Loucy (cell line): Measurements from ENCODE around the gene TAS1R3.

Source experiments
- H2AFZ ChIP-seq: fragments of 200-600 bp; sonication (generic); 2 replicates; pipeline ENCODE4 v1.6.0; 2016; ENCODE audit warnings: antibody characterized with exemption, mild to moderate bottlenecking, low read length, moderate library complexity
- H3F3A ChIP-seq: fragments of 200-600 bp; 2 replicates; pipeline ENCODE4 v1.6.0; 2016; ENCODE audit warnings: antibody characterized with exemption, low read depth, mild to moderate bottlenecking
- H3K27me3 ChIP-seq: fragments of 200-600 bp; sonication (generic); 2 replicates; pipeline ENCODE4 v1.6.1; 2014; ENCODE audit warnings: low read length, mild to moderate bottlenecking; ENCODE audit not compliant: insufficient read depth, poor library complexity, severe bottlenecking
- H3K36me3 ChIP-seq: fragments of 200-600 bp; sonication (generic); 2 replicates; pipeline ENCODE4 v1.6.1; 2016; ENCODE audit warnings: low read length; ENCODE audit not compliant: insufficient read depth
- H3K4me1 ChIP-seq: fragments of 200-600 bp; sonication (generic); 2 replicates; pipeline ENCODE4 v1.5.1; 2014; ENCODE audit warnings: low read length, mild to moderate bottlenecking; ENCODE audit not compliant: insufficient read depth, poor library complexity, severe bottlenecking
- H3K4me2 ChIP-seq: fragments of 200-600 bp; sonication (generic); 2 replicates; pipeline ENCODE4 v1.6.0; 2014; ENCODE audit warnings: antibody characterized with exemption, low read length, low read depth, mild to moderate bottlenecking; ENCODE audit not compliant: poor library complexity, severe bottlenecking
- H3K4me3 ChIP-seq: fragments of 200-600 bp; sonication (generic); 2 replicates; pipeline ENCODE4 v1.5.1; 2014; ENCODE audit warnings: low read length, mild to moderate bottlenecking, mixed read lengths; ENCODE audit not compliant: poor library complexity, severe bottlenecking
- H3K79me2 ChIP-seq: fragments of 200-600 bp; sonication (generic); 2 replicates; pipeline ENCODE4 v1.6.1; 2014; ENCODE audit warnings: low read length; ENCODE audit not compliant: insufficient read depth
- H3K9ac ChIP-seq: fragments of 200-600 bp; sonication (generic); 2 replicates; pipeline ENCODE4 v1.6.0; 2014; ENCODE audit warnings: mild to moderate bottlenecking, low read depth, low read length, moderate library complexity; ENCODE audit not compliant: poor library complexity, severe bottlenecking
- H3K9me2 ChIP-seq: fragments of 200-600 bp; sonication (generic); replicated peaks from 2 replicates; pipeline ENCODE4 v1.6.1; 2016; ENCODE audit warnings: low read depth, low read length, mixed read lengths
- H3K9me3 ChIP-seq: fragments of 200-600 bp; sonication (generic); 2 replicates; pipeline ENCODE4 v1.6.1; 2014; ENCODE audit warnings: mild to moderate bottlenecking, antibody characterized with exemption, low read length, low read depth; ENCODE audit not compliant: insufficient read depth
- H4K20me1 ChIP-seq: fragments of 200-600 bp; sonication (generic); 2 replicates; pipeline ENCODE4 v1.6.0; 2014; ENCODE audit warnings: antibody characterized with exemption, low read length, mild to moderate bottlenecking; ENCODE audit not compliant: insufficient read depth, poor library complexity, severe bottlenecking
- EZH2phosphoT487 ChIP-seq: fragments of 200-600 bp; IDR thresholded peaks from 2 replicates; pipeline ENCODE4 v1.6.1; 2018; ENCODE audit warnings: antibody characterized with exemption, mild to moderate bottlenecking, moderate library complexity, borderline replicate concordance
- TF ChIP-seq, protein P1 (sequence below): fragments of 200-600 bp; sonication (generic); conservative IDR thresholded peaks from 2 replicates; pipeline ENCODE4 v1.5.1; 2014; ENCODE audit warnings: mild to moderate bottlenecking, antibody characterized with exemption, low read length

Gene TAS1R3

DNA sequence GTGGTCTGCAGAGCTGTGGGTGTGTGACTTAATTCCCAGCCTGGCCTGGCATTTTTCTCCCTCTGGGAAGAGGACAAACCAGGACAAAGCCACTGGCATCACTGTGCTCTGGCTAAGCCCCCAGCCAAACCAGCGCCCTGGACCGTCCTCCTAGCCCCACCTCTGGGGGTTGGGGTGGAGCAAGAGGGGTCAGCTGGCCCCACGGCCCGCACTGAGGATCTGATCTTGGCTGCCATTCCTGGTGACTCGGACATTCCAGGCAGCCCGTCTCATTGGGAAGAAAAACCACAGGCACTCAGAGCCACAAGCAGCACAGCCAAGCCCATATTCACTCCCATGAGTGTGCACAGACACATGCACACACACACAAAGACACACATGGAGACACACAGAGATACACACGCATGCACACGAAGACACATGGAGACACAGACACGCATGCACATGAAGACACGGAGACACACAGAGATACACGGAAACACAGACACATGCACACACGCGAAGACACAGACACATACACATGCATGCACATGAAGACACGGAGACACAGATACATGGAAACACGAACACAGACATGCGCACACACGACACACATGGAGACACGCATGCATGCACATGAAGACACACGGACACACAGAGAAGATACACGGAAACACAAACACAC is 29.6 kb downstream of the TAS1R3 start:
- Histone ChIP-seq H3K9ac (no peak overlapping the region), H3K36me3 (no peaks in the 10 kb centered on the region), H3K9me3 (no peaks in the 10 kb centered on the region), H2AFZ (no peak overlapping the region), H3K79me2 (no peaks in the 10 kb centered on the region), H4K20me1 (no peaks in the 10 kb centered on the region), H3K4me1 (no peaks in the 10 kb centered on the region), H3F3A (no peaks in the 10 kb centered on the region), H3K9me2 (no peaks in the 10 kb centered on the region), H3K4me2 (no peak overlapping the region), H3K4me3 (no peak overlapping the region), H3K27me3 (no peaks in the 10 kb centered on the region)
- TF ChIP-seq, protein P1, sequence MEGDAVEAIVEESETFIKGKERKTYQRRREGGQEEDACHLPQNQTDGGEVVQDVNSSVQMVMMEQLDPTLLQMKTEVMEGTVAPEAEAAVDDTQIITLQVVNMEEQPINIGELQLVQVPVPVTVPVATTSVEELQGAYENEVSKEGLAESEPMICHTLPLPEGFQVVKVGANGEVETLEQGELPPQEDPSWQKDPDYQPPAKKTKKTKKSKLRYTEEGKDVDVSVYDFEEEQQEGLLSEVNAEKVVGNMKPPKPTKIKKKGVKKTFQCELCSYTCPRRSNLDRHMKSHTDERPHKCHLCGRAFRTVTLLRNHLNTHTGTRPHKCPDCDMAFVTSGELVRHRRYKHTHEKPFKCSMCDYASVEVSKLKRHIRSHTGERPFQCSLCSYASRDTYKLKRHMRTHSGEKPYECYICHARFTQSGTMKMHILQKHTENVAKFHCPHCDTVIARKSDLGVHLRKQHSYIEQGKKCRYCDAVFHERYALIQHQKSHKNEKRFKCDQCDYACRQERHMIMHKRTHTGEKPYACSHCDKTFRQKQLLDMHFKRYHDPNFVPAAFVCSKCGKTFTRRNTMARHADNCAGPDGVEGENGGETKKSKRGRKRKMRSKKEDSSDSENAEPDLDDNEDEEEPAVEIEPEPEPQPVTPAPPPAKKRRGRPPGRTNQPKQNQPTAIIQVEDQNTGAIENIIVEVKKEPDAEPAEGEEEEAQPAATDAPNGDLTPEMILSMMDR, result no peak
- TF ChIP-seq EZH2phosphoT487, result no peak

DNA sequence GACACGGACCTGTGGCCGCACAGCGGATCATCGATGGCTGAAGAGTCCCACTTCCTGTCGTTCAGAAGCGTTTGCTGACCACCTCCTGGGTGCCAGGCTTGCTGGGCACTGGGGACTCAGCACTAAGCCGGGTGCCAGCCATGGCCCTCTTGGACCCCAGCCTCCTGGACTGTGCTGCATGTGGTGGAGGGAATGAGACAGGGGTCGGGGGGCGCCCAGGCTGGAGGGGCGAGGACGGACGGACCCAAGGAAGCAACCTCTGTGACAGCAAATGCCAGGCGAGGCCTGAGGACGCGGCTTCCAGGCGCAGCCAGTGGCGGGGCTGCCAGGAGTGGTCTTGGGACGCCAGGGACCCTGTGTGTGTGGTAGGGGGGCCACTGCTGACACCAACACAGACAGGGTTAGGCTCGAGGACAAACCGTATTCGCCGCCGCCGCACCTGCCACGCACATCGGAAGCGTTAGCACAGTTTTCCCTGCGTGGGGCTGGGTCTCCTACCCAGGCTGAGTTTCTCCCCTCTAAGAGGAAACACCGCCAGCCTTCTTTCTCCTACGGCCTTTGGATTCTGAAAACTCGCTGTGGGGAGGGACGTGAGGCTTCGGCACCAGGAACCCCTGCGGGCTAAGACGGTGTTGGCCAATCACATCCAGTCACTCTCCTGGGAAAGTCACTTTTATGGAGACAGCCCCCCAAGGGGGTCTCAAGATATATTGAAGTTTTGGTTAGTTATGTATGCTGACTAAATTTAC is 30.3 kb downstream of the TAS1R3 start:
- H3K9me2 ChIP-seq, result no peaks in the 10 kb centered on the region
- H2AFZ ChIP-seq, result no peak overlapping the region
- no peaks in the 10 kb centered on the region for H3K79me2 ChIP-seq
- H3K9ac ChIP-seq, result no peak overlapping the region
- no peaks in the 10 kb centered on the region for H3K27me3 ChIP-seq
- H3K36me3 ChIP-seq, result no peaks in the 10 kb centered on the region
- no peaks in the 10 kb centered on the region for H4K20me1 ChIP-seq
- no peaks in the 10 kb centered on the region for H3K9me3 ChIP-seq
- H3K4me1 ChIP-seq, result no peaks in the 10 kb centered on the region
- H3K4me3 ChIP-seq, result no peak overlapping the region
- no peaks in the 10 kb centered on the region for H3F3A ChIP-seq
- no peak for TF ChIP-seq EZH2phosphoT487
- TF ChIP-seq, protein P1, result no peak
- H3K4me2 ChIP-seq, result no peak overlapping the region

DNA sequence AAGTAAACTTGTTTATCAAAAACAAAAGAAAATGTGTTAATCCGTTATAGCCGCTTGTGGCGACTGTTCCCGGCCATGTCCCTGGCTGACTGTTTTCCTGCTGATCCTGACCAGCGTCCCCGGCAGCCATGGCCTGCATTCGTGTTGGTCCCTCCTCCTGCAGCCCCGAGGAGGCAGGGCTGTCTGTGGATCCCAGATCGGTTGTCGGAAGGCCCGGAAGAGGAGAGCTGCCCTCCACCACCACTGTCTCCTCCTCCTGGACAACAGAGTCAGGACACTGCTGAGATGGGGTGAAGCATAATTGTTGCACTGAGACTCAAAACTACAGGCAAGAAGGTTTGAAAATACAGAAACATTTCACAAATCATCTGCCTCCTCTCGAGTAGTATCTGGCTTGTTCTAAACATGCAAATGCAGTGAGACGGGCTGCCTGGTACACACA is 30.9 kb downstream of the TAS1R3 start:
- TF ChIP-seq, protein P1, result no peak
- no peak for TF ChIP-seq EZH2phosphoT487
- Histone ChIP-seq H3K27me3 (no peaks in the 10 kb centered on the region), H4K20me1 (no peaks in the 10 kb centered on the region), H3K9me2 (no peaks in the 10 kb centered on the region), H3K36me3 (no peaks in the 10 kb centered on the region), H3K9me3 (no peaks in the 10 kb centered on the region; the same call in 1 of the 2 replicates), H3F3A (no peaks in the 10 kb centered on the region), H3K4me3 (no peak overlapping the region), H2AFZ (no peak overlapping the region), H3K4me1 (no peaks in the 10 kb centered on the region), H3K4me2 (no peak overlapping the region), H3K9ac (no peak overlapping the region), H3K79me2 (no peaks in the 10 kb centered on the region)
